Skeletal muscle satellite cell (primary cell): Measurements from ENCODE around the gene PIAS1.

Source experiments
- H3K27me3 ChIP-seq: 2 replicates; pipeline ENCODE4 v1.7.0; 2013; ENCODE audit warnings: low read length; ENCODE audit not compliant: control insufficient read depth, insufficient read depth
- H3K36me3 ChIP-seq: 2 replicates; pipeline ENCODE4 v1.7.0; 2013; ENCODE audit warnings: mild to moderate bottlenecking, control low read depth, low read length; ENCODE audit not compliant: insufficient read depth
- H3K4me1 ChIP-seq: 2 replicates; pipeline ENCODE4 v1.7.0; 2013; ENCODE audit warnings: low read length; ENCODE audit not compliant: control insufficient read depth, insufficient read depth
- H3K4me2 ChIP-seq: 2 replicates; pipeline ENCODE4 v1.7.0; 2013; ENCODE audit warnings: mild to moderate bottlenecking, low read length
- H3K4me3 ChIP-seq: 2 replicates; pipeline ENCODE4 v1.7.0; 2013; ENCODE audit warnings: low read length
- H3K9ac ChIP-seq: 2 replicates; pipeline ENCODE4 v1.7.0; 2013; ENCODE audit warnings: mild to moderate bottlenecking, low read depth, low read length, moderate library complexity
- H3K9me3 ChIP-seq: replicated peaks from 2 replicates; pipeline ENCODE4 v1.7.0; 2013; ENCODE audit warnings: mild to moderate bottlenecking, control low read depth, low read length

Gene PIAS1

GRCh38 chr15:68040144-68040543 is 14.0 kb upstream of the PIAS1 start:
- no peak overlapping the region for H3K4me2 ChIP-seq
- H3K4me1 ChIP-seq = no peaks in the 10 kb centered on the region
- H3K9me3 ChIP-seq = no peaks in the 10 kb centered on the region
- H3K9ac ChIP-seq = no peak overlapping the region
- H3K36me3 ChIP-seq = no peaks in the 10 kb centered on the region
- no peak overlapping the region for H3K4me3 ChIP-seq
- H3K27me3 ChIP-seq = peaks cover 31% of the 10 kb centered on the region

DNA sequence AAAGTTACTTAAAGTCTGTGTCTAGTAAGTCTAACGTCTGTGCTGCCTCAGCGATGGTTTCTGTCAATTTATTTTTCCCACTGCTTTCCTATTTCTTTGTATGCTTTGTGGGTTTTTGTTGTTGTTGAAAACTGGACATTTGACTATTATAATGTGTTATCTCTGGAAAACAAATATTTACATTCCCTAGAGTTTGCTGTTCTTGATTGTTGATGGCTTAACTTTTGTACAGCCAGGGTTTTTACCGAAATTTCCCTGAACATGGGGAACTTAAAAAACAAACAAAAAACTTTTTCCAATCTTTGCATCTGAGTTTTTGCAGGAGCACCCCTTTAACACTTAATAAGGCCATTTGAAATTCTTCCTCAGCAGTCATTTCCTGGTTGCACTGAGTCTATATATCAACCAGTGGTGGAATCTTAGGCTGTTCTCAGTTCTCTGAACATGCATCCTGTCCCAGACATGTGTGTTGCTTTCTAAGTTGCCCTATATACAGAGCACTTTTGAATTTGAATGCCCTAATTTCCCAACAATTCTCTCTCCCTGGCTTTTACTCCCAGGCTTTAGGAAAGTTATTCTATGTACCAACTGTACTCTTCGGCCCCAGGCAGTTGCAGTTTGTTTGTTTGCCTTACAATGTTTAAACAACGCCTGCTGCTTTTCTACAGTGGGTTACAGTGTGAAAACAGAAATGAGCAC is 11.8 kb upstream of the PIAS1 start:
- Histone ChIP-seq H3K27me3 (peaks cover 30% of the 10 kb centered on the region), H3K36me3 (no peaks in the 10 kb centered on the region), H3K4me3 (no peak overlapping the region), H3K4me1 (no peaks in the 10 kb centered on the region), H3K9ac (no peak overlapping the region), H3K9me3 (peaks cover 4% of the 10 kb centered on the region), H3K4me2 (no peak overlapping the region)

DNA sequence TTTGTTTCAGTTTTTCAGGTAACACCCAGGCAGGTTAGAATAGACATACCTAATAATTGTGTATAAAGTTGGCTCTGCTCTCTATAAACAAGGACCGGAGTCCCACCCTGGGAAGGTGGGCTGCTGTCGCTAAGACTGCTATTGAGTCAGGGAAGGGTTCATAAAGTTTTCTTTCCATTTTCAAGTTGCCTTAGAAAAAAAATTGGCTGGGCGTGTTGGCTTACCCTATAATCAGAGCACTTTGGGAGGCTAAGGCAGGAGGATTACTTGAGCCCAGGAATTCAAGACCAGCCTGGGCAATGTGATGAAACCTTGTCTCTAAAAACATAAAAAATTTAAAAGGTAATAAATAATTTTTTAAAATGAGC is 11.3 kb upstream of the PIAS1 start:
- Histone ChIP-seq H3K27me3 (peaks cover 24% of the 10 kb centered on the region), H3K9me3 (peaks cover 4% of the 10 kb centered on the region), H3K36me3 (no peaks in the 10 kb centered on the region), H3K4me2 (no peak overlapping the region), H3K9ac (no peak overlapping the region), H3K4me1 (no peaks in the 10 kb centered on the region), H3K4me3 (no peak overlapping the region)

- H3K9me3 ChIP-seq = peaks cover 4% of the 10 kb centered on the region
- H3K4me2 ChIP-seq = no peak overlapping the region
- no peak overlapping the region for H3K9ac ChIP-seq
- peaks cover 9% of the 10 kb centered on the region for H3K27me3 ChIP-seq
- H3K36me3 ChIP-seq = no peaks in the 10 kb centered on the region
- no peaks in the 10 kb centered on the region for H3K4me1 ChIP-seq
- no peak overlapping the region for H3K4me3 ChIP-seq
Measured at GRCh38 chr15:68045289-68046265, 8.5 kb upstream of the PIAS1 start.

DNA sequence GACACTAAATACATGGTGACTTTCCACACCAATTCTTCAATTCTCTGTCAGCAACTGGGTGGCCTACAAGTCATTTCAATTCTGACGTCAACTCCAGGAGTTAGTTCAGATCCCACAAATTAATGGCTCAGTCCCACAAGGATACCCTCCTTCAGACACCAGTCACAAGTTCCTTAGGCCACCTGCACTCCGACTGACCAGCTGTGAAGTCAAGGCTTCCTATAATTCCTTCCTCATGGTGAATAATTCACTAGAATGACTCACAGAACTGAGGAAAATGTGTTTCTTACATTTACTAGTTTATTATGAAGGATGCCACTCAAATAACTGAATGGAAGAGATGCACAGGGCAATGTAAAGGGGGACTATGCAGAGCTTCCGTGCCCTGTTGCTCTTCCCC is 6.3 kb upstream of the PIAS1 start:
- Histone ChIP-seq H3K27me3 (no peaks in the 10 kb centered on the region), H3K4me2 (no peak overlapping the region), H3K4me3 (no peak overlapping the region), H3K4me1 (no peaks in the 10 kb centered on the region), H3K9me3 (peaks cover 4% of the 10 kb centered on the region), H3K36me3 (no peaks in the 10 kb centered on the region), H3K9ac (no peak overlapping the region)

DNA sequence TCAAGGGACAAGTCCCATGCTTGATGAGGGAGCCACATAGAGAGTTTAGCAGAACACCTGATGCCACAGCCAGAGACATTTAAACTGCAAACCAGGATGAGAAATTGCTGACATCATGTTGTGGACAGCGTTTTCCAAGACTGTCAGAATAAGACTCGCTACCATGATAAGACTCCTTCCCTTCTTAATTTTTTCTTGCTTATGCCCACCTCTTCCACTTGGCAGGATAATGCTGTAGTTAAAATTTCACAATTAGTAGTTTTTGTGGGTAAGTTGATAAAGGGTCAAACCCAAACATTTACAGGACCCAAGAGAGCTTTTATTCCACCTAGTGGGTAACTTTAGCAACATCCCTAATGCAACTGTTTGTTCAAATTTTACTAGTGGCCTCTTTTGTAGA is 3.0 kb upstream of the PIAS1 start:
- Histone ChIP-seq H3K9ac (no peak overlapping the region), H3K9me3 (no peaks in the 10 kb centered on the region), H3K27me3 (no peaks in the 10 kb centered on the region), H3K4me3 (no peak overlapping the region), H3K36me3 (no peaks in the 10 kb centered on the region), H3K4me1 (peaks cover 6% of the 10 kb centered on the region), H3K4me2 (no peak overlapping the region)

DNA sequence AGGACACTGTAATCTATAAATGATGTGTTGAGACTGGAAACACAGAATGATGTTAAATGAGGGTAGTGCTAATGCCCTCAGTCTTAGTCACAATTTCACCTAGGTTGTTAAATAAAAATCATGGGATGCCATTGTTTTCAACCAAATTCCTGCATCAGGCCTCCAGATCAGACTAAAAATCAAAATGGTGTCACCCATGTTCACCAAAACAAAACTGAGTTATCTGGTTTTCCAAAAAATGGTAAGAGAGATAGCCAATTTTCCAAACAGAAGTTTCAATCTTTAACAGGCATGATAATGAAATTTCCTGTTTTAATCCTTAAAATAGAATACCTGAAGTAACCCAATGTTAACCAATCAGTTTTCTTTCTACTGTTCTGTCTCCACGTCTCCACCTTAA is 2.2 kb upstream of the PIAS1 start:
- H3K4me2 ChIP-seq = no peak overlapping the region
- H3K4me3 ChIP-seq = no peak overlapping the region
- H3K4me1 ChIP-seq = peaks cover 14% of the 10 kb centered on the region
- H3K36me3 ChIP-seq = no peaks in the 10 kb centered on the region
- no peaks in the 10 kb centered on the region for H3K9me3 ChIP-seq
- H3K27me3 ChIP-seq = no peaks in the 10 kb centered on the region
- H3K9ac ChIP-seq = no peak overlapping the region

GRCh38 chr15:68052431-68052830 is 1.7 kb upstream of the PIAS1 start:
- Histone ChIP-seq H3K4me1 (peaks cover 20% of the 10 kb centered on the region), H3K36me3 (no peaks in the 10 kb centered on the region), H3K4me3 (no peak overlapping the region), H3K27me3 (no peaks in the 10 kb centered on the region), H3K9me3 (no peaks in the 10 kb centered on the region), H3K9ac (no peak overlapping the region), H3K4me2 (no peak overlapping the region)

GRCh38 chr15:68053001-68053400 is 1.1 kb upstream of the PIAS1 start:
- no peaks in the 10 kb centered on the region for H3K9me3 ChIP-seq
- no peaks in the 10 kb centered on the region for H3K36me3 ChIP-seq
- no peak overlapping the region for H3K4me2 ChIP-seq
- no peak overlapping the region for H3K4me3 ChIP-seq
- H3K4me1 ChIP-seq = peaks cover 22% of the 10 kb centered on the region
- no peaks in the 10 kb centered on the region for H3K27me3 ChIP-seq
- H3K9ac ChIP-seq = no peak overlapping the region

GRCh38 chr15:68054628-68055223 is 611 bp downstream of the PIAS1 start:
- Histone ChIP-seq H3K4me2 (peak overlapping the region; percentile 94), H3K27me3 (no peaks in the 10 kb centered on the region), H3K4me3 (peak overlapping the region; percentile 78), H3K4me1 (peaks cover 22% of the 10 kb centered on the region), H3K9me3 (no peaks in the 10 kb centered on the region), H3K36me3 (no peaks in the 10 kb centered on the region), H3K9ac (peak overlapping the region; percentile 97)

GRCh38 chr15:68055224-68055705 is 1.1 kb downstream of the PIAS1 start:
- no peaks in the 10 kb centered on the region for H3K27me3 ChIP-seq
- peak overlapping the region; percentile 94 for H3K4me2 ChIP-seq
- peak overlapping the region; percentile 97 for H3K9ac ChIP-seq
- H3K36me3 ChIP-seq = no peaks in the 10 kb centered on the region
- no peaks in the 10 kb centered on the region for H3K9me3 ChIP-seq
- peaks cover 22% of the 10 kb centered on the region for H3K4me1 ChIP-seq
- peak overlapping the region; percentile 78 for H3K4me3 ChIP-seq
